Measurements from ENCODE around the gene PXK.

The PXK gene

DNA sequence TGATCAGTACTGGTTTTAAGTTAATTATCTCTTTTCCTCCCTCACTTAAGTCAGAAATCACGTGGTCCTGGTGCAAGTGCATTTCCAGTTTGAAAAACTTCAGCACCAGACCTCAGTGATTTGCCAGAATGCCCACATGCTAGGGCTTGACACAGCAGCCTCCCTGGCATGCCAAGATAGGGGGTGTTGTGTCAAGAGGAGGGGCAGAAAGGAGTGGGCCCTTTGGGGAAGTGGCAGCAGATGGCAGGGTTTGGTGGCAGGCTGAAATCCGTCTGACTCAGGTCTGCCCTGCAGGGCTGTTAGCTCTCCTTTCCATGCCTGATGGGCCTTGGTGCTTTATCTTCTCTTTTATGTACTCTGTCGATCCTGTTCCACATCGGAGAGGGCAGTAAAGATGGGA is 23.4 kb downstream of the PXK start:
- peak overlapping the region; percentile 74 for H3K4me2 ChIP-seq (ENCODE audit: low read depth, low read length, poor library complexity, severe bottlenecking)
- peak overlapping the region; percentile 3 for H3K4me3 ChIP-seq (ENCODE audit: low read length, poor library complexity, severe bottlenecking)
- peaks cover 92% of the 10 kb centered on the region for H3K79me2 ChIP-seq (ENCODE audit: insufficient read depth, low read length)

DNA sequence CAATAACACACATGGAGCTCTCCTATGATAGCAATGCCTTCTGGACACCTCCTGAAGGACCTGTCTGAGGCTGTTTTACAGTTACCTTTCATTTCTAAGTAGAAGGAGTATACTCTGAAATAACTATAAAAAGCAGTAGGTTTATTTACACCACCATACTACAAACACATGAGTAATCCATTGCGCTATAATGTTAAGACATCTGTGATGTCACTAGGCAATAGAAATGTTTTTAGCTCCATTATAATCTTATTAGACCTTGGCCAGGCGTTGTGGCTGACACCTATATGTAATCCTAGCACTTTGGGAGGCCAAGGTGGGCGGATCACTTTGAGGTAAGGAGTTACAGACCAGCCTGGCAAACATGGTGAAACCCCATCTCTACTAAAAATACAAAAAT is 24.7 kb downstream of the PXK start:
- Histone ChIP-seq H3K79me2 (ENCODE audit: insufficient read depth, low read length) (peaks cover 87% of the 10 kb centered on the region), H3K9ac (ENCODE audit: low read depth, low read length, poor library complexity, severe bottlenecking) (no peak overlapping the region), H3K9me2 (replicated peaks; ENCODE audit: low read depth, low read length) (no peaks in the 10 kb centered on the region), H3K4me3 (ENCODE audit: low read length, poor library complexity, severe bottlenecking) (no peak overlapping the region), H3F3A (ENCODE audit: low read depth) (0 out of 2 replicates have a peak, but pooled peaks cover 5% of the 10 kb centered on the region), H3K36me3 (ENCODE audit: insufficient read depth, low read length) (no peaks in the 10 kb centered on the region), H3K4me1 (ENCODE audit: insufficient read depth, low read length, poor library complexity, severe bottlenecking) (peaks cover 67% of the 10 kb centered on the region), H2AFZ (ENCODE audit: low read length) (no peak overlapping the region), H3K27me3 (ENCODE audit: insufficient read depth, low read length, poor library complexity, severe bottlenecking) (no peaks in the 10 kb centered on the region), H3K4me2 (ENCODE audit: low read depth, low read length, poor library complexity, severe bottlenecking) (peak overlapping the region; percentile 5), H3K9me3 (ENCODE audit: insufficient read depth, low read depth, low read length) (no peaks in the 10 kb centered on the region), H4K20me1 (ENCODE audit: insufficient read depth, low read length, poor library complexity, severe bottlenecking) (peaks cover 7% of the 10 kb centered on the region)
- TF ChIP-seq EZH2phosphoT487 (IDR thresholded peaks at IDR 0.05; ENCODE audit: borderline replicate concordance) = no peak
- TF ChIP-seq, protein P1, sequence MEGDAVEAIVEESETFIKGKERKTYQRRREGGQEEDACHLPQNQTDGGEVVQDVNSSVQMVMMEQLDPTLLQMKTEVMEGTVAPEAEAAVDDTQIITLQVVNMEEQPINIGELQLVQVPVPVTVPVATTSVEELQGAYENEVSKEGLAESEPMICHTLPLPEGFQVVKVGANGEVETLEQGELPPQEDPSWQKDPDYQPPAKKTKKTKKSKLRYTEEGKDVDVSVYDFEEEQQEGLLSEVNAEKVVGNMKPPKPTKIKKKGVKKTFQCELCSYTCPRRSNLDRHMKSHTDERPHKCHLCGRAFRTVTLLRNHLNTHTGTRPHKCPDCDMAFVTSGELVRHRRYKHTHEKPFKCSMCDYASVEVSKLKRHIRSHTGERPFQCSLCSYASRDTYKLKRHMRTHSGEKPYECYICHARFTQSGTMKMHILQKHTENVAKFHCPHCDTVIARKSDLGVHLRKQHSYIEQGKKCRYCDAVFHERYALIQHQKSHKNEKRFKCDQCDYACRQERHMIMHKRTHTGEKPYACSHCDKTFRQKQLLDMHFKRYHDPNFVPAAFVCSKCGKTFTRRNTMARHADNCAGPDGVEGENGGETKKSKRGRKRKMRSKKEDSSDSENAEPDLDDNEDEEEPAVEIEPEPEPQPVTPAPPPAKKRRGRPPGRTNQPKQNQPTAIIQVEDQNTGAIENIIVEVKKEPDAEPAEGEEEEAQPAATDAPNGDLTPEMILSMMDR (conservative IDR thresholded peaks at IDR 0.05; ENCODE audit: low read length) = no peak

More for the DNA sequence above, 23.4 kb downstream of the PXK start:
- Histone ChIP-seq H3K9me2 (replicated peaks; ENCODE audit: low read depth, low read length) (no peaks in the 10 kb centered on the region), H2AFZ (ENCODE audit: low read length) (no peak overlapping the region), H3F3A (ENCODE audit: low read depth) (peaks cover 3% of the 10 kb centered on the region; the same call in 1 of the 2 replicates), H3K4me1 (ENCODE audit: insufficient read depth, low read length, poor library complexity, severe bottlenecking) (peaks cover 70% of the 10 kb centered on the region), H3K9ac (ENCODE audit: low read depth, low read length, poor library complexity, severe bottlenecking) (peak overlapping the region; percentile 84), H3K36me3 (ENCODE audit: insufficient read depth, low read length) (no peaks in the 10 kb centered on the region), H4K20me1 (ENCODE audit: insufficient read depth, low read length, poor library complexity, severe bottlenecking) (no peaks in the 10 kb centered on the region), H3K27me3 (ENCODE audit: insufficient read depth, low read length, poor library complexity, severe bottlenecking) (no peaks in the 10 kb centered on the region), H3K9me3 (ENCODE audit: insufficient read depth, low read depth, low read length) (no peaks in the 10 kb centered on the region)
- TF ChIP-seq, protein P1 (conservative IDR thresholded peaks at IDR 0.05; ENCODE audit: low read length) = no peak; the same call in 1 of the 2 replicates
- TF ChIP-seq EZH2phosphoT487 (IDR thresholded peaks at IDR 0.05; ENCODE audit: borderline replicate concordance) = no peak

DNA sequence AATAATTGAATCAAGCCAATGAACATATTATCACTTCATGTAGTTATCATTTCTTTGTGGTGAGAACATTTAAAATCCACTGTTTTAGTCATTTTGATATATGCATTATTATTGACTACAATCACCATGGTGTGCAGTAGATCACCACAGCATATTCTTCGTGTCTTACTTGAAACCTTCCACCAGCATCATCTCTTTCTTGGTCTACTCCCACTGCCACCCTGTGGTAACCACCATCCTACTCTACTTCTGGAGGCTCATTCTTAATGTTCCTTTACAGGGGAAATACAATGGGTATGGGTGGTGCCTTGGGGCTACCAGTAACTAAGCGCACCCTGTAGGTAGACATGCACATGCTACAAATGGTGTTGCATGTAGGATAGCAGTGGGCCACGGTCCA is 25.4 kb downstream of the PXK start:
- Histone ChIP-seq H3K4me1 (ENCODE audit: insufficient read depth, low read length, poor library complexity, severe bottlenecking) (peaks cover 61% of the 10 kb centered on the region), H3K79me2 (ENCODE audit: insufficient read depth, low read length) (peaks cover 87% of the 10 kb centered on the region), H3K9ac (ENCODE audit: low read depth, low read length, poor library complexity, severe bottlenecking) (no peak overlapping the region), H4K20me1 (ENCODE audit: insufficient read depth, low read length, poor library complexity, severe bottlenecking) (peaks cover 7% of the 10 kb centered on the region), H2AFZ (ENCODE audit: low read length) (no peak overlapping the region), H3K27me3 (ENCODE audit: insufficient read depth, low read length, poor library complexity, severe bottlenecking) (no peaks in the 10 kb centered on the region), H3K4me2 (ENCODE audit: low read depth, low read length, poor library complexity, severe bottlenecking) (peak overlapping the region; percentile 5), H3F3A (ENCODE audit: low read depth) (0 out of 2 replicates have a peak, but pooled peaks cover 5% of the 10 kb centered on the region), H3K9me2 (replicated peaks; ENCODE audit: low read depth, low read length) (no peaks in the 10 kb centered on the region), H3K9me3 (ENCODE audit: insufficient read depth, low read depth, low read length) (no peaks in the 10 kb centered on the region), H3K36me3 (ENCODE audit: insufficient read depth, low read length) (no peaks in the 10 kb centered on the region), H3K4me3 (ENCODE audit: low read length, poor library complexity, severe bottlenecking) (no peak overlapping the region)
- no peak for TF ChIP-seq EZH2phosphoT487 (IDR thresholded peaks at IDR 0.05; ENCODE audit: borderline replicate concordance)
- TF ChIP-seq, protein P1 (conservative IDR thresholded peaks at IDR 0.05; ENCODE audit: low read length) = peak; percentile 41

Data from Loucy (cell line).